Stimulated activated CD4-positive, alpha-beta T cell treated with anti-CD3 and anti-CD28 coated beads, Interleukin-2, amount 100 ng/mL, for 48 hours (primary cell): ENCODE measurements around the gene ERVH48-1.
"Not testable (repeated sequence)": the region's sequence is repeated elsewhere in the genome, so short reads cannot be mapped to it uniquely, and the experiment has no call there.

Experiments used
- DNase-seq, 2 donors: peaks; one replicate each; pipeline ENCODE4 v3.0.0-alpha.2; 2020

ERVH48-1 gene

DNA sequence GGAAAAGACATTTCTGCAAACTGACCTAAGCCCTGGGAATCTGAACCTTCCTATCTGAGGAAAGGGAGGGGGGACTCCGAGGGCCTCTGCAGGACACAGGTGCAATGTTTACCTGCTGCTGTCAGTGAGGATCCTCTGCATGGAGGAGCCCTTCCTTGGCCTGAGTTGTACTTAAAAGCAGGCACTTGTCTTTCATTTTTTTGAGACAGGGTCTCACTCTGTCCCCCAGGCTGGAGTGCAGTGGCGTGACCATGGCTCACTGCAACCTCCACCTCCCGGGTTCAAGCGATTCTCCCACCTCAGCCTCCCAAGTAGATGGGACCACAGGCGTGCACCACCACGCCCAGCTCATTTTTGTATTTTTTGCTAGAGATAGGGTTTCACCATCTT lies 13.2 kb upstream of the ERVH48-1 start:
- not testable (repeated sequence) for DNase-seq

DNA sequence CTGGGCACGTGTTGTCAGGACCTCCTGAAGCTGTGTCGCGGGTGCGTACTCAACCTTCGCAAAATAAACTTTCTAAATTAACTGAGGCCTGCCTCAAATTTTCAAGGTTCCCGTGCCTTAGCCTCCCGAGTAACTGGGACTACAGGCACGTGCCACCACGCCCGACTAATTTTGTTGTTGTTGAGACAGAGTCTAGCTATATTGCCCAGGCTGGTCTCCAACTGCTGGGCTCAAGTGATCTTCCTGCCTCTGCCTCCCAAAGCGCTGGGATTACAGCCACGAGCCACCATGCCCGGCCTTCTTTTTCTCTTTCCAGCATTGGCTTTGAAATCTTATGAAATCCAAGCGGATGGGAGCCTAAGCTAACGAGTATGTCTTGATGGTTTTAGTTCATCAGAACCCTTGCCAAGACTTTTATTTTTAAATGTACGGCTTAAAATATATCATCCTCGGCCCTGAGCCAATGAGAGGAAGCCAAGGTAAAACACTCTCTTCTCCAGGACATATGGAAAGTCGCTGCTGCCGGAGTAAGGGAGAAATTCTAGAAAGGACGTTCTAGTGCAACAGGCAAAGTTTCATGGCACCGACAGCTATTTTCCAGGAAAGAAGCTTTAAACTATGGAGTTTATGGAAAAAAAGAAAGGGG lies 12.7 kb upstream of the ERVH48-1 start:
- DNase-seq = no peak

DNA sequence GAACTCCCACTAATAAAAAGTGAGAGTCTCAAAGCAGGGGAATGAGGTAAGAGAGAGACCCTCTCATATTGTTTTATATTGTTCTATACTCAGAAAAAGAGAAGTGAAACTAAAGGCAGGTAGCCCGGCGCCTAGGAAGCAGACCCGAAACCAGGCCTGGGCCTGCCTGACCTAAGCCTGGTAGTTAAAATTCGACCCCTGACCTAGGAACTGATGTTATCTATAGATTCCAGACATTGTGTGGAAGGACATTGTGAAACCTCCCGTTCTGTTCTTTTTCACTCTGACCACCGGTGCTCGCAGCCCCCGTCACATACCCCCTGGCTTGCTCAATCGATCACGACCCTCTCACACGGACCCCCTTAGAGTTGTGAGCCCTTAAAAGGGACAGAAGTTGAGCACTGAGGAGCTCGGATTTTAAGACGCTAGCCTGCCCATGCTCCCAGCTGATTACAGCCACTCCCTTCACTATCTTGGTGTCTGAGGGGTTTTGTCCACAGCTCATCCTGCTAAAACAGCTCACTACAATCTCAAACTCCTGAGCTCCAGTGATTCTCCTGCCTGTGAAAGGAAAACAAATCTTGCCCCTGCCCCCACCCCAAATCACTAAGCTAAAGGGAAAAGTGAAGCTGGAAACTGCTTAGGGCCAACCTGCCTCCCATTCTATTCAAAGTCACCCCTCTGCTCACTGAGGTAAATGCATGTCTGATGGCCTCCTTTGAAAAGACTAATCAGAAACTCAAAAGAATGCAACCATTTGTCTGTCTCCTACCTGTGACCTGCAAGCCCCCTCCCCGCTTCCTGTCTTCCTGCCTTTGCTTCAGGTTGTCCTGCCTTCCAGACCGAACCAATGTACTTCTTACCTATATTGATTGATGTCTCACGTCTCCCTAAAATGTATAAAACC lies 11.9 kb upstream of the ERVH48-1 start:
- DNase-seq = not testable (repeated sequence)

DNA sequence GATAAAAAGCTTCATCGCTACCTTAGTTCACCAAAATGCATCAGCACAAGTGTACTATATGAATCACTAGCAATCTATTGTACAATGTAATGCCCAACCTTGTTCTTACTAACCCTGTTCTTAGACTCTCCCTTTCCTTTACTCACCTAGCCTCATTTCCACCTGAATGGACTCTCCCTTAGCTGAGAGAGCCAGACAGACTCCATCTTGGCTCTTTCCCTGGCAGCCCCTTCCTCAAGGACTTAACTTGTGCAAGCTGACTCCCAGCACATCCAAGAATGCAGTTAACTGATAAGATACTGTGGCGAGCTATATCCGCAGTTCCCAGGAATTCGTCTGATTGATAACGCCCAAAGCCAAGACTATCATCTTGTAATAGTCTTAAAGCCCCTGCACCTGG lies 10.9 kb upstream of the ERVH48-1 start:
- not testable (repeated sequence) for DNase-seq

DNA sequence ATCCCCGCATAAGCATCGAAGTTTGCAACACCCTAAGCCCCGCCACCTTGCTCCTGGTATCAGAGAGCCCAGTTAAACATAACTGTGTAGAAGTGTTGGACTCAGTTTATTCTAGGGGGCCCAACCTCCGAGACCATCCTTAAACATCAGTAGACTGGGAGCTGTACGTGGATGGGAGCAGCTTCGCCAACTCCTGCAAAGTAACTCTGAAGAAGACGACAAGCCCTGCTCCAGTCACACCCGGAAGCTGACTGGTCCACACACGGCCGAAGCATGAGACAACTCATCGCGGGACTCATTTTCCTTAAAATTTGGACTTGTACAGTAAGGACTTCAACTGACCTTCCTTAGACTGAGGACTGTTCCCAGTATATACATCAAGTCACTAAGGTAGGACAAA lies 8.5 kb upstream of the ERVH48-1 start:
- DNase-seq = not testable (repeated sequence)

DNA sequence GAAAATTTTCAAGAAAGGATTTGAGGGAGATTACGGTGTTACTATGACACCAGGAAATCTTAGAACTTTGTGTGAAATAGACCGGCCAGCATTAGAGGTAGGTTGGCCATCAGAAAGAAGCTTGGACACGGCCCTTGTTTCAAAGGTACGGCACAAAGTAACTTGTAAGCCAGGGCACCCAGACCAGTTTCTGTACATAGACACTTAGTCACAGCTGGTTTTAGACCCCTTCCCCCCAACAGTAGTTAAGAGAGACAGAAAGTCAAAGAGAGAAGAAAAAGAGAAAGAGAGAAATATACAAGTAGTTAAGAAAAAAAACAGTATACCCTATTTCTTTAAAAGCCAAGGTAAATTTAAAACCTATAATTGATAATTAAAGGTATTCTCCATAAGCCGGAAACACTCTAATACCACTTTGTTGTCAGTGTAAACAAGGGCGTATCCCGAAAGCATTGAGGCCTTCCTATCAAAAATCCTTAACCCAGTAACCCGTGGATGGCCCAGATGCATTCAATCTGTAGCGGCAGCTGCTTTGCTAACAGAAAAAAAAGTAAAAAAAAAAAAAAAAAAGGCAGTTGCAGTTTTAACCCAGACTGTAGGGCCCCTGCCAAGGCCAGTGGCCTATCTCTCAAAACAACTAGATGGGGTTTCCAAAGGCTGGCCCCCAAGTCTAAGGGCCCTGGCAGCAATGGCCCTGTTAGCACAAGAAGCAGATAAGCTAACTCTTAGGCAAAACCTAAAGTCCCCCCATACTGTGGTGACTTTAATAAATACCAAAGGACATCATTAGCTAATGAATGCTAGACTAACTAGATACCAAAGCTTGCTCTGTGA lies 7.9 kb upstream of the ERVH48-1 start:
- not testable (repeated sequence) for DNase-seq

DNA sequence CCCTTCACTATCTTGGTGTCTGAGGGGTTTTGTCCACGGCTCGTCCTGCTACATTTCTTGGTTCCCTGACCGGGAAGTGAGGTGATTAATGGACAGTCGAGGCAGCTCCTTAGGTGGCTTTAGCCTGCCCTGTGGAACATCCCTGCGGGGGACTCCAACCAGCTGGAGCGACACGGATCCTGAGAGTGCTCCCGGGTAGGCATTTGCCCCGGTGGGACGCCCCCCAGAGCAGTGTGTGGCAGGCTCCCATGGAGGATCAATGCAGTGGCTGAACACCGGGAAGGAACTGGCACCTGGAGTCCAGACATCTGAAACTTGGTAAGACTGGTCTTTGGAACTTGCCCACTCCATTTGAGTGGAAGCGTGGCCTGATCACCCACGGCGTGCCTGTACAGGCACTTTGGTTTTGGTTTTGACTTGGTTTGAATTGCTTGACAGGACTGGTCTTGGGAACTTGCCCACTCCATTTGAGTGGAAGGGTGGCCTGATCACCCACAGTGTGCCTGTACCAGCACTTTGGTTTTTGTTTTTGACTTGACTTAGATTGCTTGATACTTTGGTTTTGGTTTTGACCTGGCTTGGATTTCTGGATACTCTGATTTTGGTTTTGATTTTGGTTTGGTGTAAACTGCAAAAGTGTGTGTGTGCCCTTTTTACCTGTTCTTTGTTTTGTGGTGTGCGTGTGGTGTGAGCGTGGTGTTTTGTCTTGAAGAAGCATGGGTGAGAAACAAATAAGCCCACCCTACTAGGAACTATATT lies 7.1 kb upstream of the ERVH48-1 start:
- not testable (repeated sequence) for DNase-seq

DNA sequence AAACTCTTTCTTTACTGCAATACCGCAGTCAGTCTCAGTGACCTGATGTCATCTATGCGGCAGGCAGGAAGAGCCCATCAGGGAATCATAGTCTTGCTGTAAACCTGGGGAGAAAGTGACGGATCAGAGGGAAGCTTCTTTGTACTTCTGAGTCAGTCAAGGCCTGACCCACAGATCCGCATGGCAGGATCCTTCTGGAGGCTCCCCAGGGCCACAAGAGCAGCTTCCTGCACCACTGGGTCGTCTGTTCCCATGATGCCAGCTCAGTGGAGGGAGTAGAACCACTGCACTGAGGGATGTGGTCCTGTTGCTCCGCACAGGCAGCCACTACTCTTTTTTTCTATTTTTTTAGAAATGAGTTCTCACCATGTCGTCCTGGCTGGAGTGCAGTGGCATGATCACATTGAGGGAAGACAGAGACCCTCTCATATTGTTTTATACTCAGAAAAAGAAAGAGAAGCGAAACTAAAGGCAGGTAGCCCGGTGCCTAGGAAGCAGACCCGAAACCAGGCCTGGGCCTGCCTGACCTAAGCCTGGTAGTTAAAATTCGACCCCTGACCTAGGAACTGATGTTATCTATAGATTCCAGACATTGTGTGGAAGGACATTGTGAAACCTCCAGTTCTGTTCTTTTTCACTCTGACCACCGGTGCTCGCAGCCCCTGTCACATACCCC lies 6.3 kb upstream of the ERVH48-1 start:
- no peak for DNase-seq

DNA sequence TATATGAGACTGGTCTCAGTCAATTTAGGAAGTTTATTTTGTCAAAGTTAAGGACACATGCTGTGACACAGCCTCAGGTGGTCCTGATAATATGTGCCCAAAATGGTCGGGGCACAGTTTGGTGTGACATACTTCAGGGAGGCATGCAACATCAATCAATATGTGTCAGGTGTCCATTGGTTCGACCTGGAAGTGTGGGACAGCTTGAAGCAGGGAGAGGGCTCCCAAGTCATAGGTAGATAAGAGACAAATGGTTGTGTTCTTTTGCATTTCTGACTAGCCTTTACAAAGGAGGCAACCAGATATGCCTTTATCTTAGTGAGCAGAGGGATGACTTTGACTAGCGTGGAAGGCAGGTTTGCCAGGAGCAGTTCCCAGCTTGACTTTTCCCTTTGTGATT lies 4.5 kb upstream of the ERVH48-1 start:
- no peak for DNase-seq

DNA sequence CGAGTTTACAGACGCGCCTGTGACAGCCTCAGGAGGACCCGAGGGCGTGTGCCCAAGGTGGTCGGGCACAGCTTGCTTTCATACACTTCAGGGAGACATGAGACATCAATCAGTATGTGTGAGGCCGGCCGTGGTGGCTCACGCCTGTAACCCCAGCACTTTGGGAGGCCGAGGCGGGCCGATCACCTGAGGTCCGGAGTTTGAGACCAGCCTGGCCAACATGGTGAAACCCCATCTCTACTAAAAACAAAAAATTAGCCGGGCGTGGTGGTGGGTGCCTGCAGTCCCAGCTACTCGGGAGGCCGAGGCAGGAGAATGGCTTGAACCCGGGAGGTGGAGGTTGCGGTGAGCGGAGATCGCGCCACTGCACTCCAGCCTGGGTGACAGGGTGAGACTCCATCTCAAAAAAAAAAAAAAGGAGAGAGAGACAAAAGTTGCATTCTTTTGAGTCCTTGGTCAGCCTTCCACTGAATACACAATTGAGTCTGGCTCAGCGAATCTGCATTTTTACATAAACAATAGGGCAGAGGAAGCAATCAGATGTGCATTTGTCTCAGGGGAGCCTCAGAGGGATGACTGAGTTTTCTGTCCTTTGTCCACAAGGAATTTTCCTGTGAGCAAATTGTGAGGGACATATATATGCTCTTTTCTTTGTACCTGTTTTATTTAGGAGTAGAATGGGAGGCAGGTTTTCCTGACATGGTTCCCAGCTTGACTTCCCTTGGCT lies 2.2 kb upstream of the ERVH48-1 start:
- not testable (repeated sequence) for DNase-seq

DNA sequence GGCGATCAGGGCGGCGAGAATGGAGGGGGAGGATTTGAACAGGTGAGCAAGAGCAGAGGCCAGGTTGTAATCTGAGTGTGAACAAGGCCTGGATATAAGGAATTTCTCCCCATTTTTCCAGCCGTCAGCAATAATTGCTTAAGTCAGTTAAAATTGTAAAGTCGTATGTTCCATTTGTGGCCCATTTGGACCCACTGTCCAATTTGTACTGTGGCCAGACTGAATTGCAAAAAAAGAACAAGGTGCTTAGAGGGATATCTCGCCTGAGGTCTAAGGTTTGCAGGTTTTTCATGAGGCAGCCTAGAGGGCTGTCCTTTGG lies 1.0 kb downstream of the ERVH48-1 start:
- DNase-seq = no peak

DNA sequence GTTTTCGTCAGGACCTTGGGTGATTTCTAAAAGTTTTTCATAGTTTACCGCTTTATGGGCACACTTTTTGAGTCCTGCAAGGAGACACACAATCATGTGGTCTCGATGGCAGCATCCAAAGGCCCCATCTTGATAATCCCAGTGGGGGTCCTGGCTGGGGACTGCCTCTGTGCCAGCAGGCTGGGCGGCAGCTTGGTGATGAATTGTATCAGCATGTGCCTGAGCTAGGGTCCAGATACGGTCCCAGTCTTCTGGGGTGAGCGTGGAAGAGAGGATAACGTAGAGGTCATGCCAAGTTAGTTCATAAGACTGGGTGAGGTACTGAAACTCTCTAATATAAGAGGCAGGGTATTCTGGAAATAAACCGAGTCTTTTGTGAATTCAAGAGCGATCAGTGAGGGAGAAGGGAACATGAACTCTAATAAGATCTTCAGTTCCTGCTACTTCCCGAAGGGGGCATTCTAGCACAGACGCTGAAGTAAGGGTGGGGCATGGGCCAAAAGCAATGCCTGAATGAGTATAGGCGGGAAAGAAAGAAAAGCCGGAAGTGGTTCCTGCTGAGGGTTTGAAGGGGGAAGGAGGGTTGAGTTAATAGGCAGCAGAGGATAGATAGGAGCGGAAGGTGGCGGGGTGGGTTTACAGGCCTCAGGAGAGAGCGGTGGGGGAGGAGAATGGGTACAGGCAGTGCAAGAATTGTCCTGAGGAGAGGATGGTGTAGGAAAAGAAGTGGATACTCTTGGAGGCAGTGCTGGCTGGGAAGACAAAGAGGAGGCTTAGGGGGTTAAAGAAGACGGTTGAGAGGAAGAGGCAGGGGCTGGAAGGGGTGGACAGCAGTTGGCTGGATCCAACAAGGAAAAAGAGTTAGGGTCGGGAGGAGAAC lies 1.6 kb downstream of the ERVH48-1 start:
- DNase-seq = peak; percentile 60 to 69

DNA sequence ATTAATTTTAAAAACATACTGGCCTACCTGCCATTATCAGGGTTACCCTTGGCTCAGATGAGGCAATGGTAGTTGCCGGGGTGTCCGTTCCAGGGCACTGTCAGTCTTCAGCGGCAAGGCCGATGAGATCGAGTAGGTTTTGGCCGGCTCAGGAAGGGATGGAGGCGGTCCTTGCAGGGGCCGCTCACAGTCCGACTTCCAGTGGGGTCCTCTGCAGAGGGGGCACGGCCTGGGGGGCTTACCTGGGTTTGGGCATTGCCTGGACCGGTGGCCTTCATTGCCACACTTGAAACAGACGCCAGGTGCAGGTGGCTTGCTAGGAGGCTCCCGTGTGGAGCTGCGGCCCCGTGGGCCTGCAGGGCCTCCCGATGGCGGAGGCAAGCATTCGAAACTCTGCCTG lies 2.5 kb downstream of the ERVH48-1 start:
- DNase-seq = no peak

DNA sequence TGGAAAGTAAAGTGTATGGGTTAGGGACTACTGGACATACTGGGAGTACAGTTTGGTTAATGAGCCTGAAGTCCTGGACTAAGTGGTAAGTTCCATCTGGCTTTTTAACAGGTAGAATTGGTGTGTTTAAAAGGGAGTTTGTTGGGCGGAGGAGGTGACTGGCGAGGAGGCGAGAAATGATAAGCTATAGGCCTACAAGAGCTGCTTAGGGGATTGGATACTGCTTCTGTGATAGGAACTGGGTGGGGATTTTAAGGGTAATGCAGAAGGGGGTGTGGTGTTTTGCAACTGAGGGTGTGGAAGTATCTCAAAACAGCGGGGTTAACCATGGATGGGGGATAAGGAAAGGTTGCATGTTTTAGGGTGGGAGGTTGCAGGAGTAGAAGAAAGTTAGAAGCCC lies 3.5 kb downstream of the ERVH48-1 start:
- DNase-seq = no peak

DNA sequence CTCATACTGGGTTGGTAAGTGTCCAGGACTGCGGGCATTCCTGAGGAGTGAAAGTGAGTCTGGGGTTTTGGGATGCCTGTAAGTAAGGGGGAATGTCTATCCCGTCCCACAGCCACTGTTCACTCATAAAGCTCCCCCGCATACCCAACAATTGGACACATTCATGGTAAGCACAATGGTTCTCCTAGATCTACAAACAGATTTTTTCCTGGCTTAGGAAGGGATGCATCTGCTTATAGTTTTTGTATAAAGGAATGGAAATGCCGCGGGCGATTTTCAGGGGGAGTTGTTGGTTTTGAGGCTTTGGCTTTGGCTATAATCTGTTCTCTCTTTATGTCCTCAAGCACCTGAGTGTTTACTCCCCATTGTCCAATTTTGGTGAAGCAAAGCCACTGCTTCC lies 7.1 kb downstream of the ERVH48-1 start:
- DNase-seq = no peak

DNA sequence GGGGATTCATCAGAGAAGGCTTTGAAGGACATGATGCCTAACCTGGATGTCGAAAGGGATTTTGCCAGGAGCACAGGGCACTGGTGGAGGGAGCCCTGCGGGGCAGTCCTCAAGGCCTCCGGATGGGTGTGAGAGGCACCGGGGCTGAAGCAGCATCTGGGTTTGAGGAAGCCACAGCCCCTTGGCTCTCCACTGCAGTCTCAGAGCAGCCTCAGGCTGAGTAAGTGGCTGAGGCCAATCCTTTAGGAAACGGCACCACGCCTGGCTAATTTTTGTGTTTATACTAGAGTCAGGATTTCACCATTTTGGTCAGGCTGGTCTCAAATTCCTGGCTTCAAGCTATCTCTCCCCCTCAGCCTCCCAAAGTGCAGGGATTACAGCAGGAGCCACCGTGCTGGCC lies 12.0 kb downstream of the ERVH48-1 start:
- DNase-seq = no peak

DNA sequence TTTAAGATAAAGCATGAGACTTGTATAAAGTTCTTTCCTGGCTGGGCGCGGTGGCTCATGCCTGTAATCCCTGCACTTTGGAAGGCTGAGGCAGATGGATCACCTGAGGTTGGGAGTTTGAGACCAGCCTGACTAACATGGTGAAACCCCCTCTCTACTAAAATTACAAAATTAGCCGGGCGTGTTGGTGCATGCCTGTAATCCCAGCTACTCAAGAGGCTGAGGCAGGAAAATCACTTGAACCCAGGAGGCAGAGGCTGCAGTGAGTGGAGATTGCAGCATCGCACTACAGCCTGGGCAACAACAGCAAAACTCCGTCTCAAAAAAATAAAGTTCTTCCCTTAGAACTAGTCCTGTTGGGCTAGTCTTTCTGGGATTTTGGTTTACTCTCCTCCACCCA lies 13.5 kb downstream of the ERVH48-1 start:
- DNase-seq = not testable (repeated sequence)

DNA sequence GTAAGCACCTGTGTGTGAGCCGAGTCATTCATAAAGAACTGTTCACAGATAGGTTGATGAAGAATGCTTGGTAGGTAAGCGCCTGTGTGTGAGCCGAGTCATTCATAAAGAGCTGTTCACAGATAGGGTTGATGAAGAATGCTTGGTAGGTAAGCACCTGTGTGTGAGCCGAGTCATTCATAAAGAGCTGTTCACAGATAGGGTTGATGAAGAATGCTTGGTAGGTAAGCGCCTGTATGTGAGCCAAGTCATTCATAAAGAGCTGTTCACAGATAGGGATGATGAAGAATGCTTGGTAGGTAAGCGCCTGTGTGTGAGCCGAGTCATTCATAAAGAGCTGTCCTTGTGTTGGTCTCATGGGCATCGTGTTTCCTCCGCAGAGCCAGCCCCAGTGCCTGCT lies 16.9 kb downstream of the ERVH48-1 start:
- not testable (repeated sequence) for DNase-seq

DNA sequence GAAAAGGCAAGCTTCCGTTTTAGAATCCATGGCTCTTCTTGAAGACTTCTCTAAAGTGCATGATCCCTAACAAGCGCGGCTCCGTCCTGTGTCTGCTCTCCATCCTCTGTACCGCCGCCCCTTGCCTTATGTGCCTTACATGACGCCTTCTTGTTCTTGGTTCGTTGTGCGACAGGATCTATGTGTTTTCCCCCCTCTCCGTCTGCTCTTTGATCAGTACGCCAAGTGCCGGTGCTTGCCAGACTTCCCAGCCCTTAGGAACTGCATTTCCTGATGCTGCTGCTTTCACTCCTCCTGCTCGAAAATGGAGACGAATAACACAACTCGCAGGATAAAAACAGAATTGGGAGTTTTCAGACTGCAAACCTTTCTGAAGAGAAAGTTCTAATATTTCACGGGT lies 19.2 kb downstream of the ERVH48-1 start:
- DNase-seq = no peak

DNA sequence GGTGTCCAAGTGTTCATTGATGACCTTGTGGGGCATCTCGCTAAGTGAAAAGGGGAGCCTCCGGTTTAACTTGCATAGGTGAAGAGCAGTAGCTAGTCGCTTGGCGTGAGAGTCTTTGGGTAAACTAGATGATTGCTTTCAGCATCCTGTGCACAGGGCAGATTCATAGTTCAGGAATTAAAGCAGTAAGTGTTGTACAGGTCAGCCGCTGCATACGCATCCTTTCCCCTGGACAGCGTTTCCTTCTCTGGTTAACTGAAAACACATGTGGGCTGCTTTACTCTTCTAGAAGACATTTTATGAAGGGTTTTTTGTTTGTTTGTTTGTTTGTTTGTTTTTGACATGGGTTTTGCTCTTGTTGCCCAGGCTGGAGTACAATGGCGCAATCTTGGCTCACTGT lies 20.2 kb downstream of the ERVH48-1 start:
- DNase-seq = no peak

DNA sequence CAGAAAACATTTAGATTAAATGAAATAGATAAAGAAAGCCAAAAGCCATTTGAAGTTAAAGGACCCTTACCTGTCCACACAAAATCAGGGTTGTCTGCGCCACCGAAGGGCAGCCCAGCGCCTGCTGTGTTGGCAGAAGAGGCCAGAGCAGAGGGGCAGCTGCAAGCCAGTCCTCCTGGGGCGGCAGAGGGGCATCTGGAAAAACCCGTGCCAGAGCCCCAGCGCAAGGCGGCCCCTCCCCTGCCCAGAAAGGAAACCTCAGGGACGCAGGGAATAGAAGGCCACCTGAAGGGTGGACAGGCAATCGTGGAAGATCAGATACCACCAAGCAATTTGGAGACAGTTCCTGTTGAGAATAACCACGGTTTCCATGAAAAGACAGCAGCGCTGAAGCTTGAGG lies 21.6 kb downstream of the ERVH48-1 start:
- DNase-seq = no peak
